ES-I3 (cell line): Measurements from ENCODE around the gene ZC3H12D.
"Not testable (repeated sequence)": the region's sequence is repeated elsewhere in the genome, so short reads cannot be mapped to it uniquely, and the experiment has no call there.

Experiments used
- H3K36me3 ChIP-seq: 2 replicates; pipeline ENCODE4 v1.6.1; 2013; ENCODE audit warnings: mild to moderate bottlenecking, low read length, control low read depth, moderate library complexity; ENCODE audit not compliant: insufficient read depth
- H3K4me1 ChIP-seq: 2 replicates; pipeline ENCODE4 v1.6.1; 2013; ENCODE audit warnings: mild to moderate bottlenecking, control low read depth, low read length; ENCODE audit not compliant: insufficient read depth
- H3K9ac ChIP-seq: 2 replicates; pipeline ENCODE4 v1.6.1; 2013; ENCODE audit warnings: low read depth, mild to moderate bottlenecking, low read length, moderate library complexity
- H3K9me3 ChIP-seq: 2 replicates; pipeline ENCODE4 v1.6.1; 2013; ENCODE audit warnings: mild to moderate bottlenecking, low read length, moderate library complexity; ENCODE audit not compliant: control insufficient read depth, insufficient read depth

ZC3H12D gene

GRCh38 chr6:149484733-149485700, at the start of gene ZC3H12D:
TSS of gene ZC3H12D (minus strand) at chr6:149485014. CDS start at chr6:149474543, 10,471 bp downstream.
- Histone ChIP-seq H3K36me3 (no peaks in the 10 kb centered on the region), H3K9me3 (no peaks in the 10 kb centered on the region), H3K9ac (no peak within 1 kb of the TSS), H3K4me1 (peaks cover 4% of the 10 kb centered on the region; the same call in 1 of the 2 replicates)

- H3K9me3 ChIP-seq: no peaks in the 10 kb centered on the region
- H3K9ac ChIP-seq: no peak overlapping the region
- no peaks in the 10 kb centered on the region for H3K4me1 ChIP-seq
- H3K36me3 ChIP-seq: no peaks in the 10 kb centered on the region
Observed at GRCh38 chr6:149529650-149530049, 44.8 kb upstream of the ZC3H12D start.

GRCh38 chr6:149515494-149515893, 30.7 kb upstream of the ZC3H12D start:
- Histone ChIP-seq H3K9me3 (no peaks in the 10 kb centered on the region), H3K9ac (no peak overlapping the region), H3K36me3 (no peaks in the 10 kb centered on the region), H3K4me1 (no peaks in the 10 kb centered on the region)

- no peak overlapping the region for H3K9ac ChIP-seq
- H3K9me3 ChIP-seq: no peaks in the 10 kb centered on the region
- H3K4me1 ChIP-seq: no peaks in the 10 kb centered on the region
- no peaks in the 10 kb centered on the region for H3K36me3 ChIP-seq
Observed at GRCh38 chr6:149513915-149514314, 29.1 kb upstream of the ZC3H12D start.

GRCh38 chr6:149510793-149511512, 26.1 kb upstream of the ZC3H12D start:
- H3K36me3 ChIP-seq: no peaks in the 10 kb centered on the region
- no peak overlapping the region for H3K9ac ChIP-seq
- no peaks in the 10 kb centered on the region for H3K4me1 ChIP-seq
- H3K9me3 ChIP-seq: no peaks in the 10 kb centered on the region

- no peaks in the 10 kb centered on the region for H3K9me3 ChIP-seq
- no peak overlapping the region for H3K9ac ChIP-seq
- no peaks in the 10 kb centered on the region for H3K36me3 ChIP-seq
- no peaks in the 10 kb centered on the region for H3K4me1 ChIP-seq
Observed at GRCh38 chr6:149508485-149508884, 23.7 kb upstream of the ZC3H12D start.

- H3K4me1 ChIP-seq: no peaks in the 10 kb centered on the region
- H3K36me3 ChIP-seq: no peaks in the 10 kb centered on the region
- no peaks in the 10 kb centered on the region for H3K9me3 ChIP-seq
- no peak overlapping the region for H3K9ac ChIP-seq
Observed at GRCh38 chr6:149503872-149504271, 19.1 kb upstream of the ZC3H12D start.

GRCh38 chr6:149503276-149503675, 18.5 kb upstream of the ZC3H12D start:
- Histone ChIP-seq H3K9me3 (no peaks in the 10 kb centered on the region), H3K9ac (no peak overlapping the region), H3K4me1 (no peaks in the 10 kb centered on the region), H3K36me3 (no peaks in the 10 kb centered on the region)

- Histone ChIP-seq H3K9me3 (no peaks in the 10 kb centered on the region), H3K36me3 (no peaks in the 10 kb centered on the region), H3K4me1 (no peaks in the 10 kb centered on the region), H3K9ac (no peak overlapping the region)
Observed at GRCh38 chr6:149501768-149502167, 17.0 kb upstream of the ZC3H12D start.

- Histone ChIP-seq H3K4me1 (no peaks in the 10 kb centered on the region), H3K9ac (no peak overlapping the region), H3K36me3 (no peaks in the 10 kb centered on the region), H3K9me3 (no peaks in the 10 kb centered on the region)
Observed at GRCh38 chr6:149501201-149501600, 16.4 kb upstream of the ZC3H12D start.

- Histone ChIP-seq H3K36me3 (no peaks in the 10 kb centered on the region), H3K9ac (no peak overlapping the region), H3K9me3 (no peaks in the 10 kb centered on the region), H3K4me1 (no peaks in the 10 kb centered on the region)
Observed at GRCh38 chr6:149500096-149500495, 15.3 kb upstream of the ZC3H12D start.

GRCh38 chr6:149499066-149499465, 14.3 kb upstream of the ZC3H12D start:
- Histone ChIP-seq H3K9ac (no peak overlapping the region), H3K9me3 (no peaks in the 10 kb centered on the region), H3K36me3 (no peaks in the 10 kb centered on the region), H3K4me1 (no peaks in the 10 kb centered on the region)

- Histone ChIP-seq H3K36me3 (no peaks in the 10 kb centered on the region), H3K4me1 (no peaks in the 10 kb centered on the region), H3K9me3 (no peaks in the 10 kb centered on the region), H3K9ac (no peak overlapping the region)
Observed at GRCh38 chr6:149497365-149497764, 12.6 kb upstream of the ZC3H12D start.

- H3K9ac ChIP-seq, H3K4me1 ChIP-seq, H3K36me3 ChIP-seq, H3K9me3 ChIP-seq: not testable (repeated sequence)
Observed at GRCh38 chr6:149496597-149496996, 11.8 kb upstream of the ZC3H12D start.
